SK-N-SH (cell line): ENCODE data around the gene CCDC167. TPM values are rescaled to one million over a fixed set of nuclear protein-coding genes. Genes with fewer than 3 reads are reported as not detected.

ENCODE experiments used
- CTCF ChIA-PET: fragments of 300-600, 350-600 bp; formaldehyde crosslinking; extraction: SDS; loops from one replicate; lab custom pipeline; 2021; lab: Yijun Ruan, JAX
- POLR2A ChIA-PET: fragments of 350-600 bp; sonication (Branson Sonifier 250); formaldehyde crosslinking; extraction: SDS; loops from one replicate; lab custom pipeline; 2020; ENCODE audit warnings: antibody characterized with exemption, inconsistent platforms; lab: Yijun Ruan, JAX
- DNase-seq: peaks from one replicate; pipeline ENCODE4 v3.0.0; 2012
- H2AFZ ChIP-seq: fragments of 200-600 bp; sonication (generic); 2 replicates; pipeline ENCODE4 v1.8.1; 2016; ENCODE audit warnings: antibody characterized with exemption, mild to moderate bottlenecking, low read depth
- H3F3A ChIP-seq: fragments of 200-600 bp; sonication (generic); replicated peaks from 2 replicates; pipeline ENCODE3; 2016; ENCODE audit warnings: antibody characterized with exemption, mild to moderate bottlenecking; ENCODE audit not compliant: insufficient read depth
- H3K27ac ChIP-seq, 2 experiments: fragments of 200-500 bp in 1 of 2; fragments of 200-600 bp in 1 of 2; sonication (Bioruptor generic) in 1 of 2; sonication (generic), shearing (Covaris generic) in 1 of 2; 2 replicates each; pipeline versions ENCODE4 v1.5.1 to v1.6.1; 2014 to 2016; ENCODE audit warnings: low read depth in 2 of 2, inconsistent platforms in 1 of 2, low read length in 1 of 2, mild to moderate bottlenecking in 1 of 2, mixed read lengths in 1 of 2
- H3K27me3 ChIP-seq: fragments of 200-600 bp; sonication (generic), shearing (Covaris generic); 2 replicates; pipeline ENCODE4 v1.6.1; 2016; ENCODE audit warnings: mixed run types; ENCODE audit not compliant: insufficient read depth
- H3K36me3 ChIP-seq, 2 experiments: fragments of 200-500 bp in 1 of 2; fragments of 200-600 bp in 1 of 2; sonication (Bioruptor generic) in 1 of 2; sonication (generic) in 1 of 2; replicated peaks in 1 of 2; 2 replicates each; pipeline versions ENCODE3 to v1.5.1; 2014 to 2016; ENCODE audit warnings: low read length in 1 of 2, mild to moderate bottlenecking in 1 of 2; ENCODE audit not compliant: insufficient read depth in 2 of 2, control insufficient read depth in 1 of 2
- H3K4me1 ChIP-seq, 2 experiments: fragments of 200-500 bp in 1 of 2; fragments of 200-600 bp in 1 of 2; sonication (Bioruptor generic) in 1 of 2; sonication (generic), shearing (Covaris generic) in 1 of 2; 2 replicates each; pipeline versions ENCODE4 v1.5.1 to v1.6.1; 2014 to 2016; ENCODE audit warnings: low read depth in 1 of 2, low read length in 1 of 2, mixed run types in 1 of 2; ENCODE audit not compliant: insufficient read depth in 2 of 2, control insufficient read depth in 1 of 2
- H3K4me2 ChIP-seq: fragments of 200-600 bp; sonication (generic), shearing (Covaris generic); 2 replicates; pipeline ENCODE4 v1.6.1; 2017; ENCODE audit warnings: mixed run types
- H3K4me3 ChIP-seq, 2 experiments: fragments of 200-500 bp in 1 of 2; fragments of 200-600 bp in 1 of 2; sonication (Bioruptor generic) in 1 of 2; sonication (generic), shearing (Covaris generic) in 1 of 2; 2 replicates each; pipeline versions ENCODE4 v1.5.1 to v1.8.1; 2014 to 2016; ENCODE audit warnings: low read depth in 2 of 2, inconsistent platforms in 1 of 2, low read length in 1 of 2, mild to moderate bottlenecking in 1 of 2, mixed read lengths in 1 of 2, moderate library complexity in 1 of 2
- H3K79me2 ChIP-seq: fragments of 200-600 bp; sonication (generic); 2 replicates; pipeline ENCODE4 v1.8.1; 2017; ENCODE audit warnings: mild to moderate bottlenecking; ENCODE audit not compliant: insufficient read depth
- H3K9ac ChIP-seq: fragments of 200-600 bp; sonication (generic); 2 replicates; pipeline ENCODE4 v1.6.1; 2017; ENCODE audit warnings: mixed run types
- H3K9me2 ChIP-seq: fragments of 200-600 bp; sonication (generic); 2 replicates; pipeline ENCODE4 v1.6.1; 2017; ENCODE audit warnings: mixed run types
- H3K9me3 ChIP-seq: fragments of 200-600 bp; sonication (generic); 2 replicates; pipeline ENCODE4 v1.6.1; 2017; ENCODE audit warnings: mixed run types, mild to moderate bottlenecking, moderate library complexity
- H4K20me1 ChIP-seq: fragments of 200-600 bp; sonication (generic); 2 replicates; pipeline ENCODE4 v1.6.1; 2017; ENCODE audit warnings: mild to moderate bottlenecking, mixed run types; ENCODE audit not compliant: insufficient read depth
- CHD2 ChIP-seq: fragments of 150-350 bp; IDR thresholded peaks from 2 replicates; pipeline ENCODE4 v1.6.1; 2018; ENCODE audit warnings: low read length; ENCODE audit not compliant: partially characterized antibody
- ELF1 ChIP-seq: IDR thresholded peaks from 2 replicates; pipeline ENCODE4 v1.4.0; 2012
- FOXM1 ChIP-seq: IDR thresholded peaks from 2 replicates; pipeline ENCODE4 v1.4.0; 2012; ENCODE audit warnings: low read depth, mild to moderate bottlenecking
- GATA2 ChIP-seq: sonication (generic); formaldehyde crosslinking; IDR thresholded peaks from 2 replicates; pipeline ENCODE4 v1.5.0; 2020; ENCODE audit warnings: mild to moderate bottlenecking, missing genetic modification reagents
- IRF3 ChIP-seq: fragments of 150-350 bp; IDR thresholded peaks from 2 replicates; pipeline ENCODE4 v1.6.1; 2016; ENCODE audit warnings: mild to moderate bottlenecking, low read depth, low read length
- NRF1 ChIP-seq: IDR thresholded peaks from 2 replicates; pipeline ENCODE4 v1.6.1; 2012; ENCODE audit warnings: low read depth, mild to moderate bottlenecking, low read length
- RAD21 ChIP-seq: IDR thresholded peaks from 2 replicates; pipeline ENCODE4 v1.6.1; 2012; ENCODE audit warnings: mild to moderate bottlenecking, low read length
- RCOR1 ChIP-seq: fragments of 150-350 bp; IDR thresholded peaks from 2 replicates; pipeline ENCODE4 v1.6.1; 2017; ENCODE audit warnings: antibody characterized with exemption, low read length
- REST ChIP-seq: IDR thresholded peaks from 2 replicates; pipeline ENCODE4 v1.6.1; 2012; ENCODE audit warnings: mild to moderate bottlenecking, low read depth, low read length, moderate library complexity
- TAF1 ChIP-seq: IDR thresholded peaks from 2 replicates; pipeline ENCODE4 v1.6.1; 2012; ENCODE audit warnings: low read depth, mild to moderate bottlenecking, low read length, moderate library complexity, borderline replicate concordance
- TEAD4 ChIP-seq: IDR thresholded peaks from 2 replicates; pipeline ENCODE4 v1.4.0; 2012; ENCODE audit warnings: mild to moderate bottlenecking, borderline replicate concordance; ENCODE audit not compliant: insufficient read depth
- YY1 ChIP-seq: IDR thresholded peaks from 2 replicates; pipeline ENCODE4 v1.4.0; 2012; ENCODE audit warnings: low read depth, mild to moderate bottlenecking
- WGBS: methylation state at CpG from one replicate; pipeline ENCODE4 v1.1.6; 2017; ENCODE audit warnings: low lambda C conversion rate; 5-methylcytosine and 5-hydroxymethylcytosine counted together
- polyA plus RNA-seq, 3 experiments: library from polyadenylated mRNA; depleted of rRNA; stranded (reverse); fragments of >200 nt; gene quantifications; 2 replicates each; pipeline ENCODE4 v1.2.3, GENCODE V29; 2012
- TF ChIP-seq, protein P1 (sequence below): IDR thresholded peaks from 2 replicates; pipeline ENCODE4 v1.4.0; 2012; ENCODE audit warnings: low read depth, borderline replicate concordance
- TF ChIP-seq, protein P2 (sequence below): IDR thresholded peaks from 2 replicates; pipeline ENCODE4; 2012

Gene CCDC167
- polyA plus RNA-seq, 1 of the 3 experiments (the other 2 are of a cell fraction), result 49.1 TPM

- peak overlapping the region in 1 of 2 experiments; percentile 88; a peak in 2 of 4 replicates for H3K27ac ChIP-seq
- H3K9me3 ChIP-seq, result no peaks in the 10 kb centered on the region
- CTCF ChIA-PET, result interaction anchor here (1.0 to 4.8 kb wide), 12 partner anchors 9 to 218 kb away, joined by 3 to 26 read pairs (median 6); no protein-coding TSS in a partner anchor
- no peak overlapping the region for H3K9ac ChIP-seq
- TF ChIP-seq TEAD4, result no peak
- peak; percentile 13; the same call in 1 of the 2 replicates for TF ChIP-seq GATA2 (CRISPR knock-in tag)
- no peak for TF ChIP-seq RCOR1
- TF ChIP-seq RAD21, result no peak
- TF ChIP-seq, protein P1, sequence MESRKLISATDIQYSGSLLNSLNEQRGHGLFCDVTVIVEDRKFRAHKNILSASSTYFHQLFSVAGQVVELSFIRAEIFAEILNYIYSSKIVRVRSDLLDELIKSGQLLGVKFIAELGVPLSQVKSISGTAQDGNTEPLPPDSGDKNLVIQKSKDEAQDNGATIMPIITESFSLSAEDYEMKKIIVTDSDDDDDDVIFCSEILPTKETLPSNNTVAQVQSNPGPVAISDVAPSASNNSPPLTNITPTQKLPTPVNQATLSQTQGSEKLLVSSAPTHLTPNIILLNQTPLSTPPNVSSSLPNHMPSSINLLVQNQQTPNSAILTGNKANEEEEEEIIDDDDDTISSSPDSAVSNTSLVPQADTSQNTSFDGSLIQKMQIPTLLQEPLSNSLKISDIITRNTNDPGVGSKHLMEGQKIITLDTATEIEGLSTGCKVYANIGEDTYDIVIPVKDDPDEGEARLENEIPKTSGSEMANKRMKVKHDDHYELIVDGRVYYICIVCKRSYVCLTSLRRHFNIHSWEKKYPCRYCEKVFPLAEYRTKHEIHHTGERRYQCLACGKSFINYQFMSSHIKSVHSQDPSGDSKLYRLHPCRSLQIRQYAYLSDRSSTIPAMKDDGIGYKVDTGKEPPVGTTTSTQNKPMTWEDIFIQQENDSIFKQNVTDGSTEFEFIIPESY, result no peak
- H3K4me2 ChIP-seq, result no peak overlapping the region
- H3K9me2 ChIP-seq, result no peaks in the 10 kb centered on the region
- H3K79me2 ChIP-seq, result no peaks in the 10 kb centered on the region
- peaks cover 22 to 70% of the 10 kb centered on the region in 2 experiments for H3K36me3 ChIP-seq
- no peak for DNase-seq
- POLR2A ChIA-PET, result interaction anchor here (1.7 kb wide), 1 partner anchor 17 kb away, joined by 4 read pairs; no protein-coding TSS in a partner anchor
- WGBS, result 96% methylated on average over 4 of the region's 4 CpGs
- H3K27me3 ChIP-seq, result no peaks in the 10 kb centered on the region
- H3F3A ChIP-seq, result no peaks in the 10 kb centered on the region
- no peak overlapping the region for H2AFZ ChIP-seq
- peaks cover 7 to 32% of the 10 kb centered on the region in 2 experiments; a peak in 3 of 4 replicates for H3K4me1 ChIP-seq
- H4K20me1 ChIP-seq, result no peaks in the 10 kb centered on the region
- H3K4me3 ChIP-seq, result no peak overlapping the region
Measured at GRCh38 chr6:37474316-37474715, 25.4 kb downstream of the CCDC167 start.

DNA sequence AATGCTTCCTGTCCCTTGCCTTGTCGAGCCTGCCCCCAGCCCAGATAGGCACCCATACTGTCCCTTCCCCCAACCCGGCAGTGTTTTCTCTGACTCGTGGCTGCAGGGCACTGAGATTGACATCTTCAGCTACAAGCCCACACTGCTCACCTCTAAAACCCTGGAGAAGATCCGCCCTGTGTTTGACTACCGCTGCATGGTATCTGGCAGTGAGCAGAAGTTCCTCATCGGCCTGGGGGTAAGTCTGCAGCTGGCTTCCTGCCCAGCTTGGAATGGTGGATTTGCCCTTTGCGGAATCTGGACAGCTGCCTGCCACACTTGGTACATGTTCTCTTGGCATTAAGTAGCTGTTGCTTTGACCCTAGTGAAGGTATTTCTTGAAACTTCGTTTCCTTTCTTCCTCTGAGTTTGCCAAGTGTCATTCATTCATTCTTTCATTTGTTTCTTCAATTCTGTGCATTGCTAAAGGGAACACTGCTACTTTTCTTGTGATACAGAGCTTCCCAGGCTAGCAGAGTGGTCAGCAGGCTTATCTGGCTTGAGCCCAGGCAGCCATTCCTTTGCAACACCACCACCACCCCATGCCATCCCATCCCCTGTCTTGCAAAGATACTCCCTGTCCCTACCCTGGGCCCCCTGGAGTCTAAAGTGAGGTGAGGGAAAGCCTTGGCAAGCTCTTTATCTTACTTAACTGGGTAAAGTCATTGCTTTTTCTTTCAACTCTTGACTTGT is 26.2 kb downstream of the CCDC167 start:
- H3K4me2 ChIP-seq, result 0 out of 2 replicates have a peak overlapping the region, but pooled peaks have one; percentile 26
- no peaks in the 10 kb centered on the region for H4K20me1 ChIP-seq
- POLR2A ChIA-PET, result interaction anchor here (1.1 to 1.7 kb wide), 2 partner anchors 18 to 22 kb away, joined by 4 read pairs; no protein-coding TSS in a partner anchor
- CTCF ChIA-PET, result interaction anchor here (0.8 to 4.8 kb wide), 16 partner anchors 8 to 1021 kb away, joined by 3 to 26 read pairs (median 5); no protein-coding TSS in a partner anchor
- peak; percentile 84 for DNase-seq
- peak overlapping the region in 1 of 2 experiments; percentile 88; a peak in 3 of 4 replicates for H3K27ac ChIP-seq
- H3K4me1 ChIP-seq, result peaks cover 7 to 32% of the 10 kb centered on the region in 2 experiments; a peak in 3 of 4 replicates
- no peak overlapping the region for H2AFZ ChIP-seq
- H3K9me3 ChIP-seq, result no peaks in the 10 kb centered on the region
- H3K27me3 ChIP-seq, result no peaks in the 10 kb centered on the region
- H3K9me2 ChIP-seq, result no peaks in the 10 kb centered on the region
- no peak overlapping the region for H3K4me3 ChIP-seq
- peaks cover 26 to 62% of the 10 kb centered on the region in 2 experiments for H3K36me3 ChIP-seq
- WGBS, result 31% methylated on average over 5 of the region's 8 CpGs
- H3K9ac ChIP-seq, result no peak overlapping the region
- H3K79me2 ChIP-seq, result no peaks in the 10 kb centered on the region
- H3F3A ChIP-seq, result no peaks in the 10 kb centered on the region
- TF ChIP-seq RCOR1, result peak; percentile 98
- TF ChIP-seq NRF1, result no peak
- TF ChIP-seq, protein P2, sequence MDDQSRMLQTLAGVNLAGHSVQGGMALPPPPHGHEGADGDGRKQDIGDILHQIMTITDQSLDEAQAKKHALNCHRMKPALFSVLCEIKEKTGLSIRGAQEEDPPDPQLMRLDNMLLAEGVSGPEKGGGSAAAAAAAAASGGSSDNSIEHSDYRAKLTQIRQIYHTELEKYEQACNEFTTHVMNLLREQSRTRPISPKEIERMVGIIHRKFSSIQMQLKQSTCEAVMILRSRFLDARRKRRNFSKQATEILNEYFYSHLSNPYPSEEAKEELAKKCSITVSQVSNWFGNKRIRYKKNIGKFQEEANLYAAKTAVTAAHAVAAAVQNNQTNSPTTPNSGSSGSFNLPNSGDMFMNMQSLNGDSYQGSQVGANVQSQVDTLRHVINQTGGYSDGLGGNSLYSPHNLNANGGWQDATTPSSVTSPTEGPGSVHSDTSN, result peak; percentile 72
- TF ChIP-seq ELF1, result no peak
- TF ChIP-seq, protein P1, result no peak
- TF ChIP-seq REST, result peak; percentile 18; the same call in 1 of the 2 replicates
- TF ChIP-seq CHD2, result peak; percentile 88
- TF ChIP-seq IRF3, result no peak
- no peak for TF ChIP-seq YY1
- TF ChIP-seq FOXM1, result no peak
- no peak for TF ChIP-seq TAF1
